ENCODE measurements around the gene ZNF8.

DNA sequence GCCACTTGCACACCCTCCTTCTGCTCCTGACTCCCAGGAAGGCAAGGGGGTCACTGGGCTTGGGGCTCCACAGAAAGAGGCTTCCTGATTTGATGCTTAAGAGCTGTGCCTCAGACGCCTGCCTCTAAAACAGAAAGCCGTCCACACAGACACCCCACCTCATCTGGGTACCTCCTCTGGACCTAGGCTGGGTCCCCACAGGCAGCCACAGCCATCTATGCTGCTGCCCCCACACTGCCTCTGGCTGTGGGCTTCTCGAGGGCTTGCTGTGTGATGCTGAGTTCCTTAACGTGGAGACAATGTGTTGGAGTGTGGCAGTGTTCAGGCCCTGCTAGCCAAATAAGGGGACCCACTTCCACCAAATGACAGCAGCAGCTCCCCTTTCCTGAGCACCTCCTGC lies 39.5 kb downstream of the ZNF8 start:
- TF ChIP-seq, protein P1, sequence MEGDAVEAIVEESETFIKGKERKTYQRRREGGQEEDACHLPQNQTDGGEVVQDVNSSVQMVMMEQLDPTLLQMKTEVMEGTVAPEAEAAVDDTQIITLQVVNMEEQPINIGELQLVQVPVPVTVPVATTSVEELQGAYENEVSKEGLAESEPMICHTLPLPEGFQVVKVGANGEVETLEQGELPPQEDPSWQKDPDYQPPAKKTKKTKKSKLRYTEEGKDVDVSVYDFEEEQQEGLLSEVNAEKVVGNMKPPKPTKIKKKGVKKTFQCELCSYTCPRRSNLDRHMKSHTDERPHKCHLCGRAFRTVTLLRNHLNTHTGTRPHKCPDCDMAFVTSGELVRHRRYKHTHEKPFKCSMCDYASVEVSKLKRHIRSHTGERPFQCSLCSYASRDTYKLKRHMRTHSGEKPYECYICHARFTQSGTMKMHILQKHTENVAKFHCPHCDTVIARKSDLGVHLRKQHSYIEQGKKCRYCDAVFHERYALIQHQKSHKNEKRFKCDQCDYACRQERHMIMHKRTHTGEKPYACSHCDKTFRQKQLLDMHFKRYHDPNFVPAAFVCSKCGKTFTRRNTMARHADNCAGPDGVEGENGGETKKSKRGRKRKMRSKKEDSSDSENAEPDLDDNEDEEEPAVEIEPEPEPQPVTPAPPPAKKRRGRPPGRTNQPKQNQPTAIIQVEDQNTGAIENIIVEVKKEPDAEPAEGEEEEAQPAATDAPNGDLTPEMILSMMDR (IDR thresholded peaks at IDR 0.05; ENCODE audit: low read depth, low read length), result no peak
- TF ChIP-seq POLR2A (IDR thresholded peaks at IDR 0.05; ENCODE audit: extremely low read depth, insufficient read length) (no peak), MAX (IDR thresholded peaks at IDR 0.05; ENCODE audit: low read depth, low read length) (no peak), MYC (IDR thresholded peaks at IDR 0.05; ENCODE audit: low read depth, low read length) (no peak)
